ENCODE data around the gene C5AR2.

DNA sequence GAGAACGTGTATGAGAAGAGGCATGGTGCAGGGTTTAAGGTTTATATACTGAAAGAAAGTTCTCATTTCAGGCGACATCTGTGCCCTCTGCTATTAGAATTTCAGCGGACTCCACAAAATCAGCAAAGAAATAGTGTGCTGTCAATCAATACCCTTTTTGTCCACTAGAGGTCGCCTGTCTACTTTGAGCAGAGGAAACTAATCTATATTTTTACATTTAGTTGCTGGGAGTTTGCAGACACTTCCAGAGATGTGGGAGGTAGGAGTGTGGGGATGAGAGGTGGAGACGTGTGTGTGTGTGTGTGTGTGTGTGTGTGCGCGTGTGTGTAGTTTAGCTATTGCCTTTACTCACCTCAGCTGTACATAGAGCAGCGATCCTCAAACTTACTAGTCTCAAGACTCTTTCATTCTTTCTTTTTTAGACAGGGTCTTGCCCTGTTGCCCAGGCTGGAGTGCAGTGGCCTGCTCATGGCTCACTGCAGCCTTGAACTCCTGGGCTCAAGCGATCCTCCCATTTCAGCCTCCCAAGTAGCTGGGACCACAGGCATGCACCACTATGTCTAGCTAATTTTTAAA lies 47.6 kb upstream of the C5AR2 start:
- TF ChIP-seq, protein P1, sequence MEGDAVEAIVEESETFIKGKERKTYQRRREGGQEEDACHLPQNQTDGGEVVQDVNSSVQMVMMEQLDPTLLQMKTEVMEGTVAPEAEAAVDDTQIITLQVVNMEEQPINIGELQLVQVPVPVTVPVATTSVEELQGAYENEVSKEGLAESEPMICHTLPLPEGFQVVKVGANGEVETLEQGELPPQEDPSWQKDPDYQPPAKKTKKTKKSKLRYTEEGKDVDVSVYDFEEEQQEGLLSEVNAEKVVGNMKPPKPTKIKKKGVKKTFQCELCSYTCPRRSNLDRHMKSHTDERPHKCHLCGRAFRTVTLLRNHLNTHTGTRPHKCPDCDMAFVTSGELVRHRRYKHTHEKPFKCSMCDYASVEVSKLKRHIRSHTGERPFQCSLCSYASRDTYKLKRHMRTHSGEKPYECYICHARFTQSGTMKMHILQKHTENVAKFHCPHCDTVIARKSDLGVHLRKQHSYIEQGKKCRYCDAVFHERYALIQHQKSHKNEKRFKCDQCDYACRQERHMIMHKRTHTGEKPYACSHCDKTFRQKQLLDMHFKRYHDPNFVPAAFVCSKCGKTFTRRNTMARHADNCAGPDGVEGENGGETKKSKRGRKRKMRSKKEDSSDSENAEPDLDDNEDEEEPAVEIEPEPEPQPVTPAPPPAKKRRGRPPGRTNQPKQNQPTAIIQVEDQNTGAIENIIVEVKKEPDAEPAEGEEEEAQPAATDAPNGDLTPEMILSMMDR (conservative IDR thresholded peaks at IDR 0.05; ENCODE audit: low read depth, low read length): peak; percentile 92
- TF ChIP-seq EZH2 (IDR thresholded peaks at IDR 0.05; ENCODE audit: borderline replicate concordance, low read depth, low read length, poor library complexity, severe bottlenecking): no peak

Measured in A673 (cell line).